NCI-H345 (cell line): Measurements from ENCODE around the gene WHRN.
A peak's percentile ranks its signal among the peaks of the same experiment; 100 is the strongest.

ENCODE experiments used
- DNase-seq: peaks from one replicate; lab custom pipeline; 2025; lab: John Stamatoyannopoulos, UW

WHRN gene

GRCh38 chr9:114505187-114506081 is at the start of gene WHRN:
Gene WHRN (minus strand): TSS chr9:114505473. CDS start chr9:114504801, 672 bp downstream.
- DNase-seq: peak; percentile 97

- no peak for DNase-seq
These were observed 47.9 kb upstream of the WHRN start for GRCh38 chr9:114553202-114553601.

- DNase-seq: no peak
These were observed 47.4 kb upstream of the WHRN start for GRCh38 chr9:114552706-114553105.

- no peak for DNase-seq
These were observed 46.7 kb upstream of the WHRN start for GRCh38 chr9:114551750-114552685.

GRCh38 chr9:114549697-114550330 is 44.5 kb upstream of the WHRN start:
- DNase-seq: no peak

- DNase-seq: no peak
These were observed 41.6 kb upstream of the WHRN start for GRCh38 chr9:114546851-114547250.

GRCh38 chr9:114545055-114545454 is 39.8 kb upstream of the WHRN start:
- no peak for DNase-seq

- DNase-seq: no peak
These were observed 34.6 kb upstream of the WHRN start for GRCh38 chr9:114539701-114540380.

GRCh38 chr9:114538241-114538640 is 33.0 kb upstream of the WHRN start:
- DNase-seq: no peak

- no peak for DNase-seq
These were observed 27.4 kb upstream of the WHRN start for GRCh38 chr9:114532561-114533237.

- DNase-seq: no peak
These were observed 24.0 kb upstream of the WHRN start for GRCh38 chr9:114529285-114529684.

GRCh38 chr9:114526807-114527206 is 21.5 kb upstream of the WHRN start:
- DNase-seq: no peak

- DNase-seq: no peak
These were observed 20.2 kb upstream of the WHRN start for GRCh38 chr9:114525513-114525912.

GRCh38 chr9:114524247-114524681 is 19.0 kb upstream of the WHRN start:
- no peak for DNase-seq

GRCh38 chr9:114522847-114523246 is 17.6 kb upstream of the WHRN start:
- DNase-seq: no peak

GRCh38 chr9:114522286-114522685 is 17.0 kb upstream of the WHRN start:
- no peak for DNase-seq

- no peak for DNase-seq
These were observed 16.6 kb upstream of the WHRN start for GRCh38 chr9:114521846-114522245.

- DNase-seq: no peak
These were observed 13.3 kb upstream of the WHRN start for GRCh38 chr9:114518599-114519022.

- DNase-seq: no peak
These were observed 12.8 kb upstream of the WHRN start for GRCh38 chr9:114518120-114518519.

GRCh38 chr9:114516913-114517312 is 11.6 kb upstream of the WHRN start:
- no peak for DNase-seq

GRCh38 chr9:114515528-114515927 is 10.3 kb upstream of the WHRN start:
- DNase-seq: no peak
